GM12878 (cell line): ENCODE data around the gene MED13. TPM values are rescaled to one million over a fixed set of nuclear protein-coding genes. Genes with fewer than 3 reads are reported as not detected.

Experiments
- ATAC-seq: fragments of 200-7000 bp; cut with Tn5 transposase; 3 replicates; pipeline ENCODE4 v1.9.1; 2020; ENCODE audit warnings: mild to moderate bottlenecking, moderate library complexity
- BruUV-seq: library from RNA; stranded (reverse); fragments of 400-500 nt; replicated peaks from 2 replicates; lab custom pipeline; 2021; lab: Mats Ljungman, UMichigan
- CTCF ChIA-PET: fragments of 300-600 bp; sonication (Branson Sonifier 250); formaldehyde crosslinking; extraction: SDS; loops from one replicate; lab custom pipeline; 2021; ENCODE audit warnings: inconsistent platforms; lab: Yijun Ruan, JAX
- POLR2A ChIA-PET: fragments of 350-600 bp; formaldehyde crosslinking; extraction: SDS; loops from one replicate; lab custom pipeline; 2021; ENCODE audit warnings: inconsistent platforms; lab: Charles Lee
- RAD21 ChIA-PET: fragments of 300-600 bp; sonication (Branson Sonifier 250); formaldehyde crosslinking; loops from one replicate; lab custom pipeline; 2023; ENCODE audit warnings: antibody characterized with exemption; ENCODE audit not compliant: unreplicated experiment; lab: Charles Lee
- SMC1A ChIA-PET: fragments of 300-600 bp; sonication (Branson Sonifier 250); formaldehyde crosslinking; loops from one replicate; lab custom pipeline; 2023; ENCODE audit not compliant: unreplicated experiment, uncharacterized antibody; lab: Charles Lee
- DNase-seq: peaks from one replicate; pipeline ENCODE4 v3.0.0-alpha.2; 2011; ENCODE audit warnings: low read depth, low spot score
- FAIRE-seq: peaks from 3 replicates; lab custom pipeline; 2011; peaks lifted over from hg19 to GRCh38; lab: Jason Lieb, UNC
- H2AFZ ChIP-seq: 2 replicates; pipeline ENCODE4 v1.6.0; 2011; ENCODE audit warnings: low read depth, low read length, control low read depth; ENCODE audit not compliant: control insufficient read depth
- H3K27ac ChIP-seq: 2 replicates; pipeline ENCODE4 v1.5.1; 2011; ENCODE audit warnings: control low read depth; ENCODE audit not compliant: control insufficient read depth, insufficient read depth
- H3K27me3 ChIP-seq, 2 experiments: replicated peaks in 1 of 2; 2 replicates each; pipeline versions ENCODE4 v1.6.0 to v1.6.1; 2011; ENCODE audit warnings: low read length in 1 of 2; ENCODE audit not compliant: control insufficient read depth in 2 of 2, insufficient read depth in 2 of 2
- H3K36me3 ChIP-seq, 2 experiments: 2 replicates each; pipeline ENCODE4 v1.5.1; 2011; ENCODE audit warnings: low read length in 1 of 2; ENCODE audit not compliant: control insufficient read depth in 2 of 2, insufficient read depth in 2 of 2
- H3K4me1 ChIP-seq: 2 replicates; pipeline ENCODE4 v1.6.1; 2011; ENCODE audit warnings: mild to moderate bottlenecking, low read length, moderate library complexity, mixed read lengths; ENCODE audit not compliant: control insufficient read depth, insufficient read depth
- H3K4me2 ChIP-seq: 2 replicates; pipeline ENCODE4 v1.6.0; 2011; ENCODE audit warnings: control low read depth; ENCODE audit not compliant: control insufficient read depth, insufficient read depth
- H3K4me3 ChIP-seq: fragments of 200-600 bp; sonication (generic); 2 replicates; pipeline ENCODE4 v1.5.1; 2016
- H3K79me2 ChIP-seq: 2 replicates; pipeline ENCODE4 v1.6.0; 2011; ENCODE audit warnings: low read length; ENCODE audit not compliant: control insufficient read depth, insufficient read depth
- H3K9ac ChIP-seq: 2 replicates; pipeline ENCODE4 v1.8.0; 2011; ENCODE audit warnings: low read length, control low read depth, mixed read lengths; ENCODE audit not compliant: control insufficient read depth, insufficient read depth
- H3K9me3 ChIP-seq: replicated peaks from 3 replicates; pipeline ENCODE4 v1.5.1; 2011; ENCODE audit warnings: mild to moderate bottlenecking, low read length; ENCODE audit not compliant: control insufficient read depth, insufficient read depth
- H4K20me1 ChIP-seq: 2 replicates; pipeline ENCODE4 v1.6.0; 2011; ENCODE audit not compliant: control insufficient read depth, insufficient read depth
- CREB1 ChIP-seq: IDR thresholded peaks from 2 replicates; pipeline ENCODE4 v1.6.1; 2012; ENCODE audit warnings: low read depth, mild to moderate bottlenecking, inconsistent platforms
- GABPA ChIP-seq: IDR thresholded peaks from 2 replicates; pipeline ENCODE4 v1.6.1; 2014; ENCODE audit warnings: antibody characterized with exemption, low read depth, mild to moderate bottlenecking, inconsistent platforms
- JUNB ChIP-seq: IDR thresholded peaks from 2 replicates; pipeline ENCODE4 v1.6.1; 2016; ENCODE audit warnings: antibody characterized with exemption, mild to moderate bottlenecking
- NBN ChIP-seq: fragments of 450-650 bp; IDR thresholded peaks from 2 replicates; pipeline ENCODE4 v1.6.1; 2016
- NFYA ChIP-seq: IDR thresholded peaks from 2 replicates; pipeline ENCODE4 v1.6.1; 2011; ENCODE audit warnings: low read depth, mild to moderate bottlenecking, low read length, improper control_type of control experiment, borderline replicate concordance
- RAD21 ChIP-seq: IDR thresholded peaks from 2 replicates; pipeline ENCODE4 v1.6.1; 2011; ENCODE audit warnings: mild to moderate bottlenecking, low read depth, low read length, moderate library complexity; ENCODE audit not compliant: insufficient read depth
- RCOR1 ChIP-seq: conservative IDR thresholded peaks from 2 replicates; pipeline ENCODE4 v1.6.1; 2012; ENCODE audit warnings: low read depth, low read length, improper control_type of control experiment
- SREBF1 ChIP-seq: IDR thresholded peaks from 2 replicates; pipeline ENCODE4 v1.6.1; 2012; ENCODE audit warnings: mild to moderate bottlenecking, low read length
- WRNIP1 ChIP-seq: IDR thresholded peaks from 2 replicates; pipeline ENCODE4 v1.6.1; 2011; ENCODE audit warnings: low read depth, low read length, improper control_type of control experiment, borderline replicate concordance
- WGBS: methylation state at CpG from one replicate; pipeline ENCODE4 v1.1.6; 2016; ENCODE audit warnings: low lambda C conversion rate; ENCODE audit not compliant: insufficient replicate concordance, insufficient coverage; ENCODE audit errors: missing lambda C conversion rate; 5-methylcytosine and 5-hydroxymethylcytosine counted together
- in situ Hi-C: fragments of 300-500 bp; cut with MboI; formaldehyde crosslinking; loops from 9 replicates; pipeline ENCODE4 v1.14.3; 2018; ENCODE audit warnings: mixed read lengths
- intact Hi-C: fragments of 100-400 bp; cut with micrococcal nuclease; formaldehyde crosslinking; loops from one replicate; pipeline ENCODE4 v1.14.2; 2022; ENCODE audit not compliant: unreplicated experiment
- polyA plus RNA-seq, 11 experiments: library from polyadenylated mRNA; depleted of rRNA in 4 of 11; unstranded in 6 of 11; stranded (reverse) in 5 of 11; fragments of >200 nt; fragmentation: Nextera tagmentation in 4 of 11; fragmentation: Illumina TruSeq in 1 of 11; extraction: Ambion mirVana in 4 of 11; extraction: Trizol in 1 of 11; gene quantifications; 1 replicate in 1 of 11; 2 replicates in 10 of 11; pipeline versions ENCODE4 v1.2.1 to v1.2.3, GENCODE V29; 2011 to 2016; ENCODE audit warnings: inconsistent platforms in 2 of 11, missing spikeins in 2 of 11, low read depth in 1 of 11
- total RNA-seq, 4 experiments: library from RNA; depleted of rRNA in 3 of 4; stranded (reverse); fragments of >200 nt in 3 of 4; fragmentation: Illumina TruSeq in 1 of 4; extraction: Trizol in 1 of 4; gene quantifications; 2 replicates each; pipeline versions ENCODE4 v1.2.1 to v1.2.3, GENCODE V29; 2013 to 2021
- TF ChIP-seq, protein P1 (sequence below): IDR thresholded peaks from 2 replicates; pipeline ENCODE4 v1.6.1; 2012; ENCODE audit warnings: low read depth, low read length, improper control_type of control experiment

Gene MED13
- total and polyA plus RNA-seq, 10 of the 15 experiments (the other 5 are each of a cell fraction or from before 2014, with no cell fraction given): 4.6 to 49.7 (median 21.3) TPM

DNA sequence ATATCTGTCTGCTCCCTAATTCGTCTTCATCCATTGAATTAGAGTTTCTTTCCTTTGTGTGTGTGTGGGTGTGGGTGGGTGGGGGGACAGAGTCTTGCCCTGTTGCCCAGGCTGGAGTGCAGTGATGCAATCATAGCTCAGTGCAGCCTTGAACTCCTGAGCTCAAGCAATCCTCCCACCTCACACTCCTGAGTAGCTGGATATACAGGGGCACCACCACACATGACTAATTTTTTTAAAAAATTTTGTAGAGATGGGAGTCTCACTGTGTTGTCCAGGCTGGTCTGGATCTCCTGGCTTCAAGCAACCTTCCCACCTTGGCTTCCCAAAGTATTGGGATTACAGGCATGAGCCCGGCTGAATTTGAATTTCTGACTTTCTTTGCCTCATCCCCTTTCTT is 34.5 kb upstream of the MED13 start:
- RAD21 ChIA-PET: interaction anchor here (1.0 to 12.4 kb wide), 6 partner anchors 12 to 72 kb away, joined by 3 to 134 read pairs (median 4); partner anchors contain the start of gene MED13
- H3K9ac ChIP-seq: no peak overlapping the region
- no peaks in the 10 kb centered on the region for H3K79me2 ChIP-seq
- no peak overlapping the region for H3K4me3 ChIP-seq
- SMC1A ChIA-PET: interaction anchor here (1.2 to 12.8 kb wide), 4 partner anchors 12 to 238 kb away, joined by 3 to 139 read pairs (median 6); no protein-coding TSS in a partner anchor
- in situ Hi-C loops: no loop called here
- no peaks in the 10 kb centered on the region for H3K36me3 ChIP-seq
- BruUV-seq: no TSS peak
- CTCF ChIA-PET: interaction anchor here (1.2 to 12.3 kb wide), 6 partner anchors 9 to 238 kb away, joined by 3 to 183 read pairs (median 4); no protein-coding TSS in a partner anchor
- FAIRE-seq (no peak), DNase-seq (no peak), ATAC-seq (no peak)
- H3K27ac ChIP-seq: peak overlapping the region; percentile 82
- TF ChIP-seq, protein P1, sequence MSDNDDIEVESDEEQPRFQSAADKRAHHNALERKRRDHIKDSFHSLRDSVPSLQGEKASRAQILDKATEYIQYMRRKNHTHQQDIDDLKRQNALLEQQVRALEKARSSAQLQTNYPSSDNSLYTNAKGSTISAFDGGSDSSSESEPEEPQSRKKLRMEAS: no peak
- no peak for TF ChIP-seq GABPA
- no peak for TF ChIP-seq NFYA
- no peak for TF ChIP-seq CREB1
- TF ChIP-seq SREBF1: no peak
- no peak for TF ChIP-seq WRNIP1
- TF ChIP-seq NBN: no peak
- TF ChIP-seq RAD21: no peak
- no peak for TF ChIP-seq JUNB
- no peak for TF ChIP-seq RCOR1
- H4K20me1 ChIP-seq: no peaks in the 10 kb centered on the region
- no peak overlapping the region for H2AFZ ChIP-seq
- POLR2A ChIA-PET: interaction anchor here (0.9 to 1.1 kb wide), 3 partner anchors 20 to 28 kb away, joined by 3 read pairs; no protein-coding TSS in a partner anchor
- intact Hi-C loops: no loop called here
- peaks cover 25% of the 10 kb centered on the region for H3K4me1 ChIP-seq
- H3K4me2 ChIP-seq: no peak overlapping the region; the same call in 1 of the 2 replicates
- H3K27me3 ChIP-seq: no peaks in the 10 kb centered on the region
- peaks cover 3% of the 10 kb centered on the region; the same call in 2 of the 3 replicates for H3K9me3 ChIP-seq
- 83% methylated on average over 2 of the region's 2 CpGs for WGBS
